ENCODE data around the gene FOXJ3. TPM values are rescaled to one million over a fixed set of nuclear protein-coding genes. Genes with fewer than 3 reads are reported as not detected.
A peak's percentile ranks its signal among the peaks of the same experiment; 100 is the strongest.

FOXJ3 gene
- total and polyA plus RNA-seq, 2 of the 13 experiments (the other 11 are each of a cell fraction or from before 2014, with no cell fraction given) = 16.6 to 48.5 TPM

GRCh38 chr1:42380586-42381279 is 45.7 kb upstream of the FOXJ3 start, which contains the start of gene RIMKLA (continued):
- TF ChIP-seq CSRNP2 (CRISPR knock-in tag; conservative IDR thresholded peaks at IDR 0.05; ENCODE audit: low read depth) (no peak), RFXANK (CRISPR knock-in tag; IDR thresholded peaks at IDR 0.05) (no peak), BRF2 (CRISPR knock-in tag; IDR thresholded peaks at IDR 0.05) (no peak), ZFP91 (CRISPR knock-in tag; IDR thresholded peaks at IDR 0.05; ENCODE audit: borderline replicate concordance) (peak; percentile 22; the same call in 1 of the 2 replicates), ZNF343 (CRISPR knock-in tag; IDR thresholded peaks at IDR 0.05) (no peak), POGK (CRISPR knock-in tag; conservative IDR thresholded peaks at IDR 0.05) (no peak; the same call in 1 of the 2 replicates), KIAA2018 (CRISPR knock-in tag; IDR thresholded peaks at IDR 0.05; ENCODE audit: borderline replicate concordance) (no peak), ZFP90 (CRISPR knock-in tag; IDR thresholded peaks at IDR 0.05; ENCODE audit: borderline replicate concordance) (no peak; the same call in 1 of the 2 replicates), ZNF30 (CRISPR knock-in tag; IDR thresholded peaks at IDR 0.05) (no peak), GABPB1 (CRISPR knock-in tag; IDR thresholded peaks at IDR 0.05) (peak; percentile 71)
